ENCODE results near the gene INIP.

INIP gene

GRCh38 chr9:112717661-112718331 lies at the start of gene INIP:
INIP (minus strand) TSS chr9:112718117; CDS start chr9:112716485, 1,632 bp downstream.
- H4K20me1 ChIP-seq (ENCODE audit: insufficient read depth, low read length): no peaks in the 10 kb centered on the region
- H2AFZ ChIP-seq (ENCODE audit: low read depth, low read length): peak within 1 kb of the TSS; percentile 80
- peaks cover 23% of the 10 kb centered on the region for H3K4me1 ChIP-seq (ENCODE audit: insufficient read depth, low read length)
- peak within 1 kb of the TSS; percentile 65 for H3K27ac ChIP-seq (ENCODE audit: low read length)
- DNase-seq: peak; percentile 97
- H3K9ac ChIP-seq (ENCODE audit: low read depth, low read length): peak within 1 kb of the TSS; percentile 53
- peak; percentile 95 for ATAC-seq (ENCODE audit: insufficient read depth, low read depth)
- H3K4me3 ChIP-seq (ENCODE audit: low read depth in 1 of 2, low read length in 2 of 2): peak within 1 kb of the TSS; percentile 75 to 86
- peaks cover 28% of the 10 kb centered on the region for H3K79me2 ChIP-seq (ENCODE audit: insufficient read depth, low read length)
- no peaks in the 10 kb centered on the region for H3K27me3 ChIP-seq (ENCODE audit: insufficient read depth, low read length, poor library complexity)
- no peaks in the 10 kb centered on the region for H3K9me3 ChIP-seq (ENCODE audit: insufficient read depth, low read length, severe bottlenecking)
- H3K36me3 ChIP-seq (ENCODE audit: insufficient read depth, low read length): peaks cover 5% of the 10 kb centered on the region; the same call in 1 of the 2 replicates
- TF ChIP-seq EZH2 (IDR thresholded peaks at IDR 0.05; ENCODE audit: borderline replicate concordance, low read depth, low read length, severe bottlenecking): no peak
- TF ChIP-seq, protein P1, sequence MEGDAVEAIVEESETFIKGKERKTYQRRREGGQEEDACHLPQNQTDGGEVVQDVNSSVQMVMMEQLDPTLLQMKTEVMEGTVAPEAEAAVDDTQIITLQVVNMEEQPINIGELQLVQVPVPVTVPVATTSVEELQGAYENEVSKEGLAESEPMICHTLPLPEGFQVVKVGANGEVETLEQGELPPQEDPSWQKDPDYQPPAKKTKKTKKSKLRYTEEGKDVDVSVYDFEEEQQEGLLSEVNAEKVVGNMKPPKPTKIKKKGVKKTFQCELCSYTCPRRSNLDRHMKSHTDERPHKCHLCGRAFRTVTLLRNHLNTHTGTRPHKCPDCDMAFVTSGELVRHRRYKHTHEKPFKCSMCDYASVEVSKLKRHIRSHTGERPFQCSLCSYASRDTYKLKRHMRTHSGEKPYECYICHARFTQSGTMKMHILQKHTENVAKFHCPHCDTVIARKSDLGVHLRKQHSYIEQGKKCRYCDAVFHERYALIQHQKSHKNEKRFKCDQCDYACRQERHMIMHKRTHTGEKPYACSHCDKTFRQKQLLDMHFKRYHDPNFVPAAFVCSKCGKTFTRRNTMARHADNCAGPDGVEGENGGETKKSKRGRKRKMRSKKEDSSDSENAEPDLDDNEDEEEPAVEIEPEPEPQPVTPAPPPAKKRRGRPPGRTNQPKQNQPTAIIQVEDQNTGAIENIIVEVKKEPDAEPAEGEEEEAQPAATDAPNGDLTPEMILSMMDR (IDR thresholded peaks at IDR 0.05; ENCODE audit: borderline replicate concordance, extremely low read depth, low read length, poor library complexity, severe bottlenecking): peak; percentile 51
- peak within 1 kb of the TSS; percentile 96 for H3K4me2 ChIP-seq (ENCODE audit: insufficient read depth, low read length)

DNA sequence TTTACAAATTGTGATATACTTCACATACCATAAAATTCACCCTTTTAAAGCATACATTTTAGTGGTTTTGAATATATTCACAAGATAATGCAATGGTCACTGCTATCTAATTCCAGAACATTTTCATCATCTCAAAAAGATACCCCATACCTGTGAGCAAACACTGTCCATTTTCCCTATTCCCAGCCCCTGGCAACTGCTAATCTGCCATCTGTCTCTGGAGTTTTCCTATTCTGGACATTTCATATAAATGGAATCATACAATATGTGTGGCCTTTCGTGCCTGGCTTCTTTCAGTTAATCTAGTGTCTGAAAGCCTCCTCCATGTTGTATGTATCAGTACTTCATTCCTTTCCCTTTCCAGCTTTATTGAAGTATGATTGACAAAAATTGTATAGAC lies 47.4 kb upstream of the INIP start:
- no peaks in the 10 kb centered on the region for H3K9me3 ChIP-seq (ENCODE audit: insufficient read depth, low read length, severe bottlenecking)
- H3K36me3 ChIP-seq (ENCODE audit: insufficient read depth, low read length): no peaks in the 10 kb centered on the region
- H3K9ac ChIP-seq (ENCODE audit: low read depth, low read length): no peak overlapping the region
- TF ChIP-seq EZH2 (IDR thresholded peaks at IDR 0.05; ENCODE audit: borderline replicate concordance, low read depth, low read length, severe bottlenecking): no peak
- TF ChIP-seq, protein P1 (IDR thresholded peaks at IDR 0.05; ENCODE audit: borderline replicate concordance, extremely low read depth, low read length, poor library complexity, severe bottlenecking): no peak
- H3K4me3 ChIP-seq (ENCODE audit: low read depth in 1 of 2, low read length in 2 of 2): no peak overlapping the region
- no peak overlapping the region for H3K27ac ChIP-seq (ENCODE audit: low read length)
- no peak overlapping the region for H3K4me2 ChIP-seq (ENCODE audit: insufficient read depth, low read length)
- no peaks in the 10 kb centered on the region for H3K4me1 ChIP-seq (ENCODE audit: insufficient read depth, low read length)
- H4K20me1 ChIP-seq (ENCODE audit: insufficient read depth, low read length): no peaks in the 10 kb centered on the region
- no peaks in the 10 kb centered on the region for H3K27me3 ChIP-seq (ENCODE audit: insufficient read depth, low read length, poor library complexity)
- no peak overlapping the region for H2AFZ ChIP-seq (ENCODE audit: low read depth, low read length)
- no peaks in the 10 kb centered on the region for H3K79me2 ChIP-seq (ENCODE audit: insufficient read depth, low read length)
- ATAC-seq (ENCODE audit: insufficient read depth, low read depth) (no peak), DNase-seq (no peak)

DNA sequence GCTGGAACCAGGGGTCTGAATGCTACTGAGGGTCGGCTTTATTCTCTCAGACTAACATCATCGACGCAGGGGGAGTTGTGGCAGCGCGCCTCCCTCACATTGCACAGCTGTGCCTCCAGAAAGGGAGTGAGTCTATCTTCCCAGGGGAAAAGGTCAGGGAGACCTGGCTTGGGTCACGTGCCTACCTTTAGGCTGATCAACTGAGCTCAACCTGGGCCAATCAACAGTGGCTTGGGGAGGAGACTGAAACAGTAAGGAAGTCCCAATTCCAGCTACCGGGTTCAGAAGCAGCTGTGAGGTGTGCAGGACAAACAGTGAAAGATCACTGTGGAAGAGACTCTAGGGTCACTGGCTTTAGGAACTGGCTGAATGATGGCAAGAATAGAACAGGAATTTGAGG lies 46.9 kb upstream of the INIP start:
- H2AFZ ChIP-seq (ENCODE audit: low read depth, low read length): no peak overlapping the region
- no peaks in the 10 kb centered on the region for H3K9me3 ChIP-seq (ENCODE audit: insufficient read depth, low read length, severe bottlenecking)
- no peak overlapping the region for H3K27ac ChIP-seq (ENCODE audit: low read length)
- H3K9ac ChIP-seq (ENCODE audit: low read depth, low read length): no peak overlapping the region
- ATAC-seq (ENCODE audit: insufficient read depth, low read depth) (no peak), DNase-seq (no peak)
- no peaks in the 10 kb centered on the region for H3K4me1 ChIP-seq (ENCODE audit: insufficient read depth, low read length)
- H4K20me1 ChIP-seq (ENCODE audit: insufficient read depth, low read length): no peaks in the 10 kb centered on the region
- H3K79me2 ChIP-seq (ENCODE audit: insufficient read depth, low read length): no peaks in the 10 kb centered on the region
- no peak overlapping the region for H3K4me3 ChIP-seq (ENCODE audit: low read depth in 1 of 2, low read length in 2 of 2)
- TF ChIP-seq, protein P1 (IDR thresholded peaks at IDR 0.05; ENCODE audit: borderline replicate concordance, extremely low read depth, low read length, poor library complexity, severe bottlenecking): no peak
- TF ChIP-seq EZH2 (IDR thresholded peaks at IDR 0.05; ENCODE audit: borderline replicate concordance, low read depth, low read length, severe bottlenecking): no peak
- H3K27me3 ChIP-seq (ENCODE audit: insufficient read depth, low read length, poor library complexity): no peaks in the 10 kb centered on the region
- no peak overlapping the region for H3K4me2 ChIP-seq (ENCODE audit: insufficient read depth, low read length)
- H3K36me3 ChIP-seq (ENCODE audit: insufficient read depth, low read length): no peaks in the 10 kb centered on the region

Data from DND-41 (cell line).